Measurements from ENCODE around the gene CDC45. TPM values are rescaled to one million over a fixed set of nuclear protein-coding genes. Genes with fewer than 3 reads are reported as not detected.

CDC45 gene
- polyA plus RNA-seq, 1 donor, result 4.9 TPM

- no peak for DNase-seq (ENCODE audit: low read depth)
Measured at GRCh38 chr22:19448739-19449421, 30.8 kb upstream of the CDC45 start.

GRCh38 chr22:19449422-19449767 lies 30.3 kb upstream of the CDC45 start:
- no peak for DNase-seq (ENCODE audit: low read depth)

GRCh38 chr22:19450363-19451175 lies 29.2 kb upstream of the CDC45 start:
- DNase-seq (ENCODE audit: low read depth), result no peak

- no peak for DNase-seq (ENCODE audit: low read depth)
Measured at GRCh38 chr22:19451570-19451969, 28.1 kb upstream of the CDC45 start.

- DNase-seq (ENCODE audit: low read depth), result no peak
Measured at GRCh38 chr22:19453718-19454117, 26.0 kb upstream of the CDC45 start.

- no peak for DNase-seq (ENCODE audit: low read depth)
Measured at GRCh38 chr22:19454156-19454555, 25.6 kb upstream of the CDC45 start.

- no peak for DNase-seq (ENCODE audit: low read depth)
Measured at GRCh38 chr22:19455033-19455432, 24.7 kb upstream of the CDC45 start.

- DNase-seq (ENCODE audit: low read depth), result no peak
Measured at GRCh38 chr22:19455585-19456370, 23.9 kb upstream of the CDC45 start.

- no peak for DNase-seq (ENCODE audit: low read depth)
Measured at GRCh38 chr22:19456541-19456940, 23.2 kb upstream of the CDC45 start.

- DNase-seq (ENCODE audit: low read depth), result no peak
Measured at GRCh38 chr22:19457828-19458428, 21.8 kb upstream of the CDC45 start.

GRCh38 chr22:19460036-19460435 lies 19.7 kb upstream of the CDC45 start:
- no peak for DNase-seq (ENCODE audit: low read depth)

GRCh38 chr22:19461506-19461905 lies 18.2 kb upstream of the CDC45 start:
- no peak for DNase-seq (ENCODE audit: low read depth)

GRCh38 chr22:19463008-19463407 lies 16.7 kb upstream of the CDC45 start:
- no peak for DNase-seq (ENCODE audit: low read depth)

GRCh38 chr22:19463491-19464469 lies 15.9 kb upstream of the CDC45 start:
- DNase-seq (ENCODE audit: low read depth), result no peak

- DNase-seq (ENCODE audit: low read depth), result no peak
Measured at GRCh38 chr22:19464546-19464945, 15.2 kb upstream of the CDC45 start.

- DNase-seq (ENCODE audit: low read depth), result no peak
Measured at GRCh38 chr22:19464975-19465374, 14.7 kb upstream of the CDC45 start.

GRCh38 chr22:19466126-19466716 lies 13.5 kb upstream of the CDC45 start:
- DNase-seq (ENCODE audit: low read depth), result no peak

- no peak for DNase-seq (ENCODE audit: low read depth)
Measured at GRCh38 chr22:19466848-19467752, 12.6 kb upstream of the CDC45 start.

GRCh38 chr22:19467912-19468311 lies 11.8 kb upstream of the CDC45 start:
- no peak for DNase-seq (ENCODE audit: low read depth)

Data from forelimb muscle (tissue), 1 donor.